ENCODE results near the gene ACTMAP. TPM values are rescaled to one million over a fixed set of nuclear protein-coding genes. Genes with fewer than 3 reads are reported as not detected.

The ACTMAP gene
- total and polyA plus RNA-seq, 2 of the 13 experiments (the other 11 are each of a cell fraction or from before 2014, with no cell fraction given): 2.2 to 7.9 TPM

DNA sequence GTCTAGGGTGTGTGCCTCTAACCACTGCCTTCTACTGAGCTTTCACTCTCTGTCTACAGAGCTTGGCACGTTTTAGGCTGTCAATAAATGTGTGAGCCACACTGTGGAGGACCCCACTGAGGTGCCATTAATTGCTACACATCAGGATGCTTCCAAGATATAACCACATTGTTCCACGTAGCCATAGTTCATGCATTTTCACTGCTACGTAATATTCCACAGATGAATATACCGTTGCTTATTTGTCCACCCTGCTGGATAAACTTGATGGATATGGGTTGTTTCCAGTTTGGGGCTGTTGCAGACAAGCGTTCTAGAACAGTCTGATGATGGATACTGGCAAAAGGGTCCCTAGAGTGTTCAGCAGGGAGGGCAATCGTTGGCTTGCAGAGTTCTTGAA, 48.5 kb downstream of the ACTMAP start:
- intact Hi-C loops (cut with micrococcal nuclease; ENCODE audit: unreplicated experiment): loop anchor here (1.0 kb wide), 1 partner anchor 38 kb away; no protein-coding TSS in a partner anchor
- DNase-seq (ENCODE audit: low spot score): no peak
- ChIA-PET CTCF (ENCODE audit: low intra/inter-chr PET ratio, low total read pairs) (interaction anchor here (1.4 to 2.2 kb wide), 2 partner anchors 39 to 67 kb away, joined by 5 to 19 read pairs; no protein-coding TSS in a partner anchor), POLR2A (interaction anchor here (0.7 to 1.1 kb wide), 2 partner anchors 39 to 49 kb away, joined by 3 to 4 read pairs; partner anchors contain the start of gene ACTMAP)
- no peak for TF ChIP-seq SSRP1 (CRISPR knock-in tag; IDR thresholded peaks at IDR 0.05)
- TF ChIP-seq GATA4 (IDR thresholded peaks at IDR 0.05; ENCODE audit: borderline replicate concordance, low read depth): no peak
- no peak for TF ChIP-seq GLI4 (CRISPR knock-in tag; IDR thresholded peaks at IDR 0.05; ENCODE audit: borderline replicate concordance)
- TF ChIP-seq CSRNP1 (CRISPR knock-in tag; IDR thresholded peaks at IDR 0.05): no peak
- TF ChIP-seq ATF5 (CRISPR knock-in tag; IDR thresholded peaks at IDR 0.05; ENCODE audit: low read depth): no peak
- TF ChIP-seq TBL1XR1 (IDR thresholded peaks at IDR 0.05; ENCODE audit: borderline replicate concordance, low read length, partially characterized antibody): no peak
- TF ChIP-seq ERF (CRISPR knock-in tag; IDR thresholded peaks at IDR 0.05): no peak
- no peak for TF ChIP-seq ZIK1 (CRISPR knock-in tag; IDR thresholded peaks at IDR 0.05; ENCODE audit: borderline replicate concordance, low read depth)
- TF ChIP-seq CENPT (CRISPR knock-in tag; IDR thresholded peaks at IDR 0.05; ENCODE audit: low read depth): no peak
- TF ChIP-seq SMAD3 (CRISPR knock-in tag; IDR thresholded peaks at IDR 0.05): no peak
- no peak for TF ChIP-seq ZNF776 (CRISPR knock-in tag; IDR thresholded peaks at IDR 0.05)
- TF ChIP-seq RFXAP (CRISPR knock-in tag; IDR thresholded peaks at IDR 0.05; ENCODE audit: borderline replicate concordance): no peak
- TF ChIP-seq GTF3A (CRISPR knock-in tag; conservative IDR thresholded peaks at IDR 0.05): no peak
- TF ChIP-seq TBX2 (CRISPR knock-in tag; IDR thresholded peaks at IDR 0.05; ENCODE audit: borderline replicate concordance): no peak
- TF ChIP-seq NCOA5 (CRISPR knock-in tag; IDR thresholded peaks at IDR 0.05): no peak
- no peak for TF ChIP-seq KAT8 (CRISPR knock-in tag; IDR thresholded peaks at IDR 0.05)
- BruUV-seq (replicated peaks): no TSS peak
- peaks cover 7% of the 10 kb centered on the region; the same call in 1 of the 2 replicates for H3K4me1 ChIP-seq (ENCODE audit: insufficient read depth, low read length)
- H4K20me1 ChIP-seq (ENCODE audit: insufficient read depth, low read length): no peaks in the 10 kb centered on the region
- no peak overlapping the region for H3K27ac ChIP-seq (ENCODE audit: extremely low read length, insufficient read depth, low read length)
- 93% methylated on average over 6 of the region's 6 CpGs for WGBS (ENCODE audit: low lambda C conversion rate)
- in situ Hi-C loops (cut with HindIII; ENCODE audit: extremely low pct_ligation_motif_present, low pct_unique_long_range_greater_than_20kb): loop anchor here (5.0 kb wide), 1 partner anchor 39 kb away; no protein-coding TSS in a partner anchor
- H3K9me3 ChIP-seq (ENCODE audit: low read length): no peaks in the 10 kb centered on the region
- no peak overlapping the region for H2AFZ ChIP-seq (ENCODE audit: low read length)
- peaks cover 8 to 21% of the 10 kb centered on the region in 2 experiments; a peak in 4 of 5 replicates for H3K36me3 ChIP-seq (replicated peaks in 1 of 2; ENCODE audit: control insufficient read depth in 1 of 2, insufficient read depth in 2 of 2, low read length in 2 of 2)
- no peaks in the 10 kb centered on the region for H3K79me2 ChIP-seq (ENCODE audit: insufficient read depth, low read length)
- no peak overlapping the region for H3K4me2 ChIP-seq (ENCODE audit: low read depth, low read length)
- H3K27me3 ChIP-seq (ENCODE audit: control insufficient read depth in 1 of 2, insufficient read depth in 2 of 2, low read length in 2 of 2): no peaks in the 10 kb centered on the region
- no peak overlapping the region for H3K4me3 ChIP-seq (replicated peaks in 1 of 3; ENCODE audit: insufficient read depth in 1 of 3, low read depth in 2 of 3, low read length in 3 of 3)
- ATAC-seq: no peak
- no peak for FAIRE-seq
- H3K9ac ChIP-seq (ENCODE audit: insufficient read depth, low read depth, low read length): no peak overlapping the region
